ENCODE results near the gene RADIL. TPM values are rescaled to one million over a fixed set of nuclear protein-coding genes. Genes with fewer than 3 reads are reported as not detected.

Gene RADIL
- total RNA-seq, 6 donors from 2014 or later, result 7.9 to 42.8 (median 13.0) TPM

DNA sequence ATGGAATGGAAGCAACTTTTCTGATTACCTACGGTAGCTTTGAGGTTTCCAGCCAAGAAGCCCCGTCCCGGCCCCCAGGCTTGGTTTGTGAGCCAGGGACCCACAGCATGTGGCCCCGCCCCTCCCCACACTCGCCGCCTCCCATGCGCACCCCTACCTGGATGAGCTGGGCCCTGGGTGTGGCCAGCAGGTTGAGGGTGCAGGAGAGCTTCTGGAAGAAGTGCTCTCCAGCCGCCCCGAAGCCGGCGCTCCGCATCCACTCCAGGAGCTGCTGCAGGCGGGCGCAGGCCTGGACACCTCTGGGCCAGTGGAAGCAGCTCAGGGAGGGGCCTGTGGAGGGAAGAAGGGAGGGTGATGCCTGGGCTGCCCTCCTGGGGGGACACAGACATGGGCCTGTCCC, 68.4 kb downstream of the RADIL start:
- ATAC-seq (ENCODE audit: low FRiP score in 2 of 2), result no peak
- Histone ChIP-seq H3K27me3 (no peaks in the 10 kb centered on the region), H3K9me3 (no peaks in the 10 kb centered on the region), H3K27ac (no peak overlapping the region), H3K4me1 (no peaks in the 10 kb centered on the region), H3K4me3 (no peak overlapping the region), H3K36me3 (peaks cover 0 to 7% (median 3%) of the 10 kb centered on the region in 4 donors)
- DNase-seq, result peak in 1 of 2 donors; percentile 78
- WGBS, 2 donors, result 91 to 100% methylated on average over 14 of the region's 14 CpGs
- TF ChIP-seq EP300 (IDR thresholded peaks at IDR 0.05), result no peak
- TF ChIP-seq POLR2A (IDR thresholded peaks at IDR 0.05), result no peak
- no peak for TF ChIP-seq POLR2AphosphoS5 (IDR thresholded peaks at IDR 0.05)
- TF ChIP-seq, protein P1, sequence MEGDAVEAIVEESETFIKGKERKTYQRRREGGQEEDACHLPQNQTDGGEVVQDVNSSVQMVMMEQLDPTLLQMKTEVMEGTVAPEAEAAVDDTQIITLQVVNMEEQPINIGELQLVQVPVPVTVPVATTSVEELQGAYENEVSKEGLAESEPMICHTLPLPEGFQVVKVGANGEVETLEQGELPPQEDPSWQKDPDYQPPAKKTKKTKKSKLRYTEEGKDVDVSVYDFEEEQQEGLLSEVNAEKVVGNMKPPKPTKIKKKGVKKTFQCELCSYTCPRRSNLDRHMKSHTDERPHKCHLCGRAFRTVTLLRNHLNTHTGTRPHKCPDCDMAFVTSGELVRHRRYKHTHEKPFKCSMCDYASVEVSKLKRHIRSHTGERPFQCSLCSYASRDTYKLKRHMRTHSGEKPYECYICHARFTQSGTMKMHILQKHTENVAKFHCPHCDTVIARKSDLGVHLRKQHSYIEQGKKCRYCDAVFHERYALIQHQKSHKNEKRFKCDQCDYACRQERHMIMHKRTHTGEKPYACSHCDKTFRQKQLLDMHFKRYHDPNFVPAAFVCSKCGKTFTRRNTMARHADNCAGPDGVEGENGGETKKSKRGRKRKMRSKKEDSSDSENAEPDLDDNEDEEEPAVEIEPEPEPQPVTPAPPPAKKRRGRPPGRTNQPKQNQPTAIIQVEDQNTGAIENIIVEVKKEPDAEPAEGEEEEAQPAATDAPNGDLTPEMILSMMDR (IDR thresholded peaks at IDR 0.05), result no peak

DNA sequence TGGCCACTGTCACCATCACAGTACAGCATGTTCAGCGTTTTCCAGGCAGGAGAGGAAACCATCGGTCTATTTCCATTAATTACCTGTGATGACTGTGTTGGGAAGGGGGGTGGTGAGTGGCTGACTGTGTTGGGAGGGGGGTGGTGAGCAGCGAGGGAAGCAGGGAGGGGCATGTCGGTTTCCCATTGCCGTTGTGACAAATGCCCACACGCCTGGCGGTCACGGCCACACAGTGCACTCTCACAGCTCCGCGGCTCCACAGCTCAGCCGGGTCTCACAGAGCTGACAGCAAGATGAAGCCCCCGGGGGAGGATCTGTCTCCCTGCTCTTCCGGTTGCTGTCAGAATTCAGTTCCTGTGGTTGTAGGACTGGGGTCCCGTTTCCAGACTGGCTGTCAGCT, 69.1 kb downstream of the RADIL start:
- WGBS, 2 donors, result 69 to 70% methylated on average over 14 of the region's 14 CpGs
- DNase-seq (peak in 1 of 2 donors; percentile 41), ATAC-seq (ENCODE audit: low FRiP score in 2 of 2) (no peak)
- Histone ChIP-seq H3K36me3 (peaks cover 0 to 7% (median 3%) of the 10 kb centered on the region in 4 donors), H3K27me3 (no peaks in the 10 kb centered on the region), H3K27ac (no peak overlapping the region), H3K4me3 (no peak overlapping the region), H3K9me3 (no peaks in the 10 kb centered on the region), H3K4me1 (peaks cover 0 to 4% (median 0%) of the 10 kb centered on the region in 4 donors)
- no peak for TF ChIP-seq EP300 (IDR thresholded peaks at IDR 0.05)
- TF ChIP-seq POLR2AphosphoS5 (IDR thresholded peaks at IDR 0.05), result no peak
- TF ChIP-seq POLR2A (IDR thresholded peaks at IDR 0.05), result no peak

DNA sequence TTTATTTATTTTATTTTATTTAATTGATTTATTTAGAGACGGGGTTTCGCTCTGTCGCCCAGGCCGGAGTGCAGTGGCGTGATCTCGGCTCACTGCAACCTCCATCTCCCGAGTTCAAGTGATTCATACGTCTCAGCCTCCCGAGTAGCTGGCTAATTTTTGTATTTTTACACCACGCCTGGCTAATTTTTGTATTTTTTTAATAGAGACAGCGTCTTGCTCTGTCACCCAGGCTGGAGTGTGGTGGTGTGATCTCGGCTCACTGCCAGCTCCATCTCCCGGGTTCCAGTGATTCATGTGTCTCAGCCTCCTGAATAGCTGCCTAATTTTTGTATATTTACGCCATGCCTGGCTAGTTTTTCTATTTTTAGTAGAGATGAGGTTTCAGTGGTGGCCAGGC, 73.8 kb downstream of the RADIL start:
- Histone ChIP-seq H3K4me1 (peaks cover 0 to 4% (median 0%) of the 10 kb centered on the region in 4 donors), H3K36me3 (peaks cover 0 to 6% (median 0%) of the 10 kb centered on the region in 4 donors), H3K27me3 (no peaks in the 10 kb centered on the region), H3K27ac (no peak overlapping the region), H3K4me3 (peak overlapping the region in 2 of 4 donors; percentile 23 to 32), H3K9me3 (no peaks in the 10 kb centered on the region)
- DNase-seq, result no peak
- no peak for TF ChIP-seq POLR2AphosphoS5 (IDR thresholded peaks at IDR 0.05)
- TF ChIP-seq EP300 (IDR thresholded peaks at IDR 0.05), result no peak
- TF ChIP-seq, protein P1 (IDR thresholded peaks at IDR 0.05), result no peak
- TF ChIP-seq POLR2A (IDR thresholded peaks at IDR 0.05), result no peak
- WGBS, 2 donors, result 73 to 83% methylated on average over 14 of the region's 14 CpGs
- no peak for ATAC-seq (ENCODE audit: low FRiP score in 2 of 2)

GRCh38 chr7:4809091-4809591, 74.4 kb downstream of the RADIL start:
- Histone ChIP-seq H3K36me3 (peaks cover 0 to 3% (median 0%) of the 10 kb centered on the region in 4 donors), H3K27me3 (no peaks in the 10 kb centered on the region), H3K4me1 (peaks cover 0 to 4% (median 0%) of the 10 kb centered on the region in 4 donors), H3K4me3 (peak overlapping the region in 2 of 4 donors; percentile 23 to 32), H3K27ac (peak overlapping the region in 1 of 4 donors; percentile 49), H3K9me3 (no peaks in the 10 kb centered on the region)
- TF ChIP-seq POLR2A (IDR thresholded peaks at IDR 0.05) (no peak), EP300 (IDR thresholded peaks at IDR 0.05) (no peak), POLR2AphosphoS5 (IDR thresholded peaks at IDR 0.05) (no peak)
- TF ChIP-seq, protein P1 (IDR thresholded peaks at IDR 0.05), result no peak
- DNase-seq (peak in 1 of 2 donors; percentile 80), ATAC-seq (ENCODE audit: low FRiP score in 2 of 2) (no peak)
- 59 to 80% methylated on average over 14 to 25 of the region's 38 CpGs for WGBS, 2 donors

DNA sequence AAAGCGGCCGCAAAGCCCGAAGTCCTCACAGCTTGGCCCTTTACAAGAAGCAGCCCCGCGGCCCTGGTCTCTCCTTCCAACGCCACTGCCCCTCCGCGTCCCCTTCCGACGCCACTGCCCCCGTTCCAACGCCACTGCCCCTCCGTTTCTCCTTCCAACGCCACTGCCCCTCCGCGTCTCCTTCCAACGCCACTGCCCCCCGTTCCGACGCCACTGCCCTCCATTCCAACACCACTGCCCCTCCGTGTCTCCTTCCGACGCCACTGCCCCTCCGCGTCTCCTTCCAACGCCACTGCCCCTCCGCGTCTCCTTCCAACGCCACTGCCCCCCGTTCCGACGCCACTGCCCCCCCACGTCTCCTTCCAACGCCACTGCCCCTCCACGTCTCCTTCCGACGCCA, 75.0 kb downstream of the RADIL start:
- Histone ChIP-seq H3K36me3 (peaks cover 0 to 3% (median 0%) of the 10 kb centered on the region in 4 donors), H3K9me3 (no peaks in the 10 kb centered on the region), H3K4me1 (peaks cover 0 to 4% (median 0%) of the 10 kb centered on the region in 4 donors), H3K4me3 (no peak overlapping the region), H3K27me3 (no peaks in the 10 kb centered on the region), H3K27ac (peak overlapping the region in 1 of 4 donors; percentile 42)
- peak in 1 of 2 donors; percentile 52 for DNase-seq
- WGBS, 2 donors, result 88 to 94% methylated on average over 32 to 37 of the region's 37 CpGs
- no peak for ATAC-seq (ENCODE audit: low FRiP score in 2 of 2)
- TF ChIP-seq POLR2AphosphoS5 (IDR thresholded peaks at IDR 0.05) (no peak), EP300 (IDR thresholded peaks at IDR 0.05) (no peak), POLR2A (IDR thresholded peaks at IDR 0.05) (no peak)
- TF ChIP-seq, protein P1 (IDR thresholded peaks at IDR 0.05), result no peak

Measured in upper lobe of left lung (tissue), 6 donors.